KOPT-K1 (cell line): Measurements from ENCODE around the gene TIRAP.

ENCODE experiments used
- H3K27ac ChIP-seq: fragments of 200-600 bp; sonication (generic); 2 replicates; pipeline ENCODE4 v1.5.1; 2016; ENCODE audit warnings: antibody characterized with exemption, mild to moderate bottlenecking, low read depth, low read length; ENCODE audit not compliant: poor library complexity, severe bottlenecking
- H3K36me3 ChIP-seq: fragments of 200-600 bp; sonication (generic); 2 replicates; pipeline ENCODE4 v1.5.1; 2017; ENCODE audit warnings: antibody characterized with exemption, mild to moderate bottlenecking, low read length, moderate library complexity; ENCODE audit not compliant: insufficient read depth
- H3K9me3 ChIP-seq: fragments of 200-600 bp; sonication (generic); 2 replicates; pipeline ENCODE4 v1.5.1; 2017; ENCODE audit warnings: antibody characterized with exemption, low read length, mild to moderate bottlenecking; ENCODE audit not compliant: insufficient read depth, poor library complexity, severe bottlenecking

TIRAP gene

DNA sequence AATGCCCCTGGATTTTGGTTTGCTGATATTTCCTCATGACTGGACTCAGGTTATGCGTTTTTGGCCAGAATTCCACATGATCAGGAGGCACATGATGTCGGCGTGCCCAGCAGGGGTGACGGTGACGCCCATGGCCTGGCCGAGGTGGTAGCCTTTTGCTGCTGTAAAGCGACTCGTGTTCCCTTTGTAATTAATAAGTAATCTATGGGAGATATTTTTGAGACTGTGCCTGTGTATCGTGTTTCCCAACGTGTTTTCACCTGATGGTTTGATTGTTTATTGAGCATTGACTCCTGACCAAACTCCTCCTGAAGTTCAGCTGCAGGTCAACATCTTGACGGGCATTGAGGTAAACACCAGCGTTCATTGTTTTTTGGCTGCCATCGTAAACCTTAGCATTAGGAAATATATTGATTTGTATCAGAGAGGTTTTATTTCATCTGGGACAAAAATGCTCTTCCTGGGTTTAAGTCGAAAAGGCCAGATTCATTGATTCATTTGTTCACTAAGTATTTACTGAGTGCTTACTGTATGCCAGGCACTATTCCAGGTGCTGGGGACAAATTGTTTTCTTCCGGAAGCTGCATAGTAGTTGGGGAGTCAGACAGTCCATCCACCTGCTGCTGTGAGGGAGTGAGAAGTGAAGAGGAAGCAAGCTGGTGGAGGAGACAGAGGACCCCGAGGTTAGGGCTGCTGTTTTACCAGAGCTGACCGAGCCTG lies 44.5 kb downstream of the TIRAP start:
- peak overlapping the region; percentile 46 for H3K27ac ChIP-seq
- no peaks in the 10 kb centered on the region for H3K9me3 ChIP-seq

DNA sequence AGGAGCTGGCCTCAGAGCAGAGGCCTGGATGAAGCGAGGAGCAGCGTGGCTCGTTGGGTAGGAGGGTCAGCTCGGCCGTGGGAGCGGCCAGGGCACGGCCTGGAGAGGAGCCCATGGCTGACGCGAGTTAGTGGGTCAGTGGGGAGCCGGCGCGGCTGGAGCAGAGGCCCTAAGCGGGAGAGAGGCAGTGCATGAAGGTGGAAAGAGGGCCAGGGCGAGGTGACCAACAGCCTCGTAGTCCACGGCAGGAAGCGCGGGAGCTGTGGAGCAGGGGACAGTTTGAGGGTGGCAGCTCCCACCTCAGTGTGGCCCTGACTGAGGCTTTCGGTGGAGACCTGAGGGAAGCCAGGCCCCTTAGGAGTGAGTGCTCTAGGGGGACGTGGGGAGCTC lies 45.1 kb downstream of the TIRAP start:
- Histone ChIP-seq H3K9me3 (no peaks in the 10 kb centered on the region), H3K27ac (peak overlapping the region; percentile 46), H3K36me3 (peaks cover 21% of the 10 kb centered on the region)

More for the DNA sequence above, 44.5 kb downstream of the TIRAP start:
- H3K36me3 ChIP-seq: peaks cover 15% of the 10 kb centered on the region

DNA sequence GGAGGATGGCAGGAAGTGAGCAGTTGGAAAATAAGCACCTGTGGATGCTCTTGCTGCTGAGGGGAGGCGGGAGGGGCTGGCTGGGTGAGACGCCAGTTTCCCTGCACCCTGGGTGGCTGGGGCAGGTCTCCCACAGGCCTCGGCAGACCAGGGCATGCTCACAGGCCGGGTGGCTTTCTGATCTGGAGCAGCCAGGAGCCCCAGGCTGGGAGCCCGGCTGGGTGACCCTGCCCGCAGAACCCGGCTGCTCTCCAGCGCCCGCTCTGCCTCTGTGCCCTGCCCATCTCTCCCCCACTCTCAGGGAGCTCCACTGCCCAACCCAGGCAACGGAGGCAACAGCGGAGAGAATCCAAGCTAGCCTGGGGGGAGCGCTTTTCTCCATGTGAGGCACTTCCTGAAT lies 45.6 kb downstream of the TIRAP start:
- H3K36me3 ChIP-seq: peaks cover 25% of the 10 kb centered on the region
- H3K27ac ChIP-seq: peak overlapping the region; percentile 46
- no peaks in the 10 kb centered on the region for H3K9me3 ChIP-seq

DNA sequence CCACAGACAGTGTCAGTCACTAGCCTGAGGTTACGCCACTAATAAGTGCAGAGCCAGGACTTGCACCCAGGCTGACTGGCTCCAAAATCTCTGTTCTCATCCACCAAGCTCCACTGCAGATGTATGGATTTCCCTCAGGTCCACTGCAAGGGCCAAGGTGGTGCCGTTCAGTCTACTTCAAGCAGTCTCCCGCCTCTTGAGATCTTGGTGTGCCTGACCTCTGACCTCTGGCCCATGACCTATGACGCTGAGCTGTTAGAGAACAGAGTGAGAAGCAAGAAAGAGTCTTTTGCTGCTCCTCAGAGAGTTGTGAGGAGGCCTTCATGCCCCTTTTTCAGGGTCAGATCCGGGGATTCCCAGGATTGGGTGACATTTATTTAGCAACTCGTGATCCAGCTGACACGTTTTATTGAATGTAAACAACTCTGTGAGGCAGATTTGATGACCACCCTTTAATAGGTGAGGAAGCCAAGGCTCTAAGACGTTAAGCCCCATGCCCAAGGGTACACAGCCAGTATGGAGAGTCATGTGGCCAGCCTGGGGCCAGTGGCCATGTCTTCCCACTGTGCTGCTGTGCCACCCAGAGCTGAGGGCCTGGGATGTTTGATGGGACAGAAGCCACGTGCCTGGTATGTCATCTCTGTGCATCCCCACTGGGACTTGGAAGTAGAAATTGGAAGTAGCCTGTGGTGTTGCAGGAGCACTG lies 46.2 kb downstream of the TIRAP start:
- Histone ChIP-seq H3K27ac (peak overlapping the region; percentile 46), H3K36me3 (peaks cover 29% of the 10 kb centered on the region), H3K9me3 (no peaks in the 10 kb centered on the region)

- H3K27ac ChIP-seq: peak overlapping the region; percentile 19
- no peaks in the 10 kb centered on the region for H3K9me3 ChIP-seq
- H3K36me3 ChIP-seq: peaks cover 29% of the 10 kb centered on the region
Measured at GRCh38 chr11:126329644-126330211, 46.8 kb downstream of the TIRAP start.

GRCh38 chr11:126331286-126331685 lies 48.4 kb downstream of the TIRAP start:
- Histone ChIP-seq H3K36me3 (peaks cover 29% of the 10 kb centered on the region), H3K9me3 (no peaks in the 10 kb centered on the region), H3K27ac (no peak overlapping the region)

GRCh38 chr11:126332221-126332711 lies 49.4 kb downstream of the TIRAP start:
- no peak overlapping the region for H3K27ac ChIP-seq
- no peaks in the 10 kb centered on the region for H3K9me3 ChIP-seq
- peaks cover 29% of the 10 kb centered on the region for H3K36me3 ChIP-seq

DNA sequence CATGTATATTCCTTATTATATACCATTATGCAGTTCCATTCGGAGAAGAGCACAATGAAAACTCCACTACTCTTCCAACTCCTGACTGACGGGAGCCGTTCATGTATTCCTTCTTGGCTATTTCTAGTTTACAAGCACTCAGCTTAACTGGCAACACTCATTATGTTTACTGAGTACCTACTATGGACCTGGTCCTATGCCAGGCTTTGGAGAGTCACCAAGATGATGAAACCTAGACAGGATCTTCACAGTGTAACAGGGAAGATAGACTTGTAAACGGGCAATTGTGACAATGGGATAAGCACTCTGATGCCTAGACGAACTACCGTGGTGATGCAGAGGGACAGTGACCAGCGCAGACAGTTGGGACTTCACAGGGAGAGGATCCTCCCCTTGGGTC lies 50.2 kb downstream of the TIRAP start:
- Histone ChIP-seq H3K9me3 (no peaks in the 10 kb centered on the region), H3K27ac (no peak overlapping the region), H3K36me3 (peaks cover 33% of the 10 kb centered on the region)

DNA sequence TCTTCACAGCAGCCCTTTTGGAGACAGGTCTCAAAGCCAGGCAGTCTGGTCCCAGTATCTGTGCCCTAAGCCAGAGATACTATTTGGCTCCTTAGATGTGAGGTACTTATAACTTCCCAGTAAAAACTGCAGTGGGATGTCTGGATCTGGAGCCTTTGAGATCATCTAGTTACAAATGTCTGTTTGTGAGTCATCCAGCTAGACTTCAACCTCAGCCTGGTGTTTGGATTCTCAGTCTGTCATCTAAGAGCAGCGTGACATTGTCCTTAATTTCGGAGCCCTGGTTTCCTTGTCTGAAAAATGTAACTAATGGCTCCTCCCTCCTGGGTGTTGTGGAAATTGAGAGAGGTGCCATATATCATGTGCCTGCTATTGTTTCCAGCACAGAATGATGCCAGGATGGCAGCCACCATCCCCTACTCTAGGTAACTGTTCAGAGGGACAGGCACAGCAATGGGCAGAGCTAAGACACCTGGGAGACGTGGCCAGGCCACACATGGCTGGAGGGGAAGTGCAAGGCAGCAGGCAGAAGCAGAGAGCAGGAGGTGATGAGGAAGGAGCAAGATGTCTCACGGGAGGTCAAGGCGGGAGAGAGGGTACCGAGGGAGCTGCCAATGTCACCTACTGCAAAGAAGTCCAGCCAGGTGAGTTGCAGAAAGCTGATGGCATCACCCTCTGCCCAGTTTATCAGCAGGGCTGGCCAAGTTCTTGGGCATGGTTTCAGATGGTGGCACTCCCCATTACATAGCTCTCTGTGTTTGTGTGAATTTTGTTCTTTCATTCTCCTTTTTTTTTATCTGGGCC lies 52.0 kb downstream of the TIRAP start:
- peak overlapping the region; percentile 79 for H3K27ac ChIP-seq
- H3K36me3 ChIP-seq: peaks cover 50% of the 10 kb centered on the region
- no peaks in the 10 kb centered on the region for H3K9me3 ChIP-seq

- Histone ChIP-seq H3K36me3 (peaks cover 55% of the 10 kb centered on the region), H3K9me3 (no peaks in the 10 kb centered on the region), H3K27ac (peak overlapping the region; percentile 79)
Measured at GRCh38 chr11:126335463-126335760, 52.5 kb downstream of the TIRAP start.

DNA sequence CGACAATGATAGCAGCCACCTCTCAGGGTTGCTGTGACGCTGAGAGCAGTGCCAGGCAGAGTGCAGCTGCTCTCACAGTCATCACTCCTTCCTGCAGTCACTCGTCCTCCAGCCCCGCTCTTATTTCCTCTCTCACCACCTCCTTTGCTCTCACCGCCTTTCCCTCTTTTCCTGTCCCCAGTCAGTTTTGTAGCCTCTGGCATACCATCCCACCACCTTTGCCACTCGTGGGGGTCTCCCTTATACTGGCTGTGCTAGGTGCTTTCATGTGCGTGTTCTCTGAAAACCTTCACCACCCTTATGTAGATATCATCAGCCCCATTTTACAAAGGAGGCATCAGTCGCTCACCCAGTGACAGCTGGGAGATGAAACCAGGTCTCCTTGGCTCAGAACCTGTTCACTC lies 53.2 kb downstream of the TIRAP start:
- Histone ChIP-seq H3K9me3 (no peaks in the 10 kb centered on the region), H3K36me3 (peaks cover 61% of the 10 kb centered on the region), H3K27ac (peak overlapping the region; percentile 79)

GRCh38 chr11:126336671-126337101 lies 53.8 kb downstream of the TIRAP start:
- peaks cover 61% of the 10 kb centered on the region for H3K36me3 ChIP-seq
- H3K9me3 ChIP-seq: no peaks in the 10 kb centered on the region
- H3K27ac ChIP-seq: peak overlapping the region; percentile 79

- peak overlapping the region; percentile 79 for H3K27ac ChIP-seq
- peaks cover 61% of the 10 kb centered on the region for H3K36me3 ChIP-seq
Measured at GRCh38 chr11:126337126-126337473, 54.2 kb downstream of the TIRAP start.

GRCh38 chr11:126337474-126338241 lies 54.8 kb downstream of the TIRAP start:
- H3K27ac ChIP-seq: peak overlapping the region; percentile 79
- H3K36me3 ChIP-seq: peaks cover 61% of the 10 kb centered on the region
- H3K9me3 ChIP-seq: no peaks in the 10 kb centered on the region

More at GRCh38 chr11:126337126-126337473, 54.2 kb downstream of the TIRAP start:
- H3K9me3 ChIP-seq: no peaks in the 10 kb centered on the region
